ENCODE results near the gene SFT2D3.

SFT2D3 gene

DNA sequence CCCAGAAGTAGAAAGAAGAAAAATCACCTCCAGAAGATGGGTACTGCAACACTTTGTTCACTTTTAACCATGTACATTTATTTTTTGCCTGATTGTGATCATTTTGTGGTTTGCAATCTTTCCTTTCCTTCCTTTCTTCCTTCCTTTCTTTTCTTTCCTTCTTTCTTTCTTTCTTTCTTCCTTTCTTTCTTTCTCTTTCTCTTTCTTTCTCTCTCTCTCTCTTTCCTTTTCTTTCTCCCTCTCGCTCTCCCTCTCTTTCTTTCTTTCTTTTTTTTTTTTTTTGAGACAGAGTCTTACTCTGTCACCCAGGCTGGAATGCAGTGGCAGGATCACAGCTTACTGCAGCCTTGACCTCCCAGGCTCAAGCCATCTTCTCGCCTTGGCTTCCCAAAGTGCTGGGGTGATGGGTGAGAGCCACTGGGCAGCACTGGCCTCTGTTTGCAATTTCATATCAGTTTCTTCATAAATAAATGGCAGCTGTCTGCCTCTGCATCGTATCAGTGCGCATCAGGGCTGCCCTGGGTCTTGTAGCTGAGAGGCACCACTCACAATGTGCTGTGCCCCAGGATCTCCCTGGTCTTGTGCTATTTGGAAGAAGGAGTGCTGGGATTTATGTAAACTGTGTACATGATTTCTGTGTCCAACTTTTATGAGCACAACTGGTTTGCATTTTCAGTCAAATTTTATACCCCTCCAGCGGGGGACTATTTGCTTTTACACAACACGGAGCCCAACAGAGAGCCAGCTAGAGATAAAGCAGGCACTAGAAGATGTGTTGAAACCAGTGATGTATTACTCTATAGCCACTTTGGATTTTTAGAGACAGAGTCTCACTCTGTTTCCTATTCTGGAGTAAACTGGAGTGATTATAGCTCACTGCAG, 19.1 kb upstream of the SFT2D3 start:
- DNase-seq (ENCODE audit: low read depth), result no peak

DNA sequence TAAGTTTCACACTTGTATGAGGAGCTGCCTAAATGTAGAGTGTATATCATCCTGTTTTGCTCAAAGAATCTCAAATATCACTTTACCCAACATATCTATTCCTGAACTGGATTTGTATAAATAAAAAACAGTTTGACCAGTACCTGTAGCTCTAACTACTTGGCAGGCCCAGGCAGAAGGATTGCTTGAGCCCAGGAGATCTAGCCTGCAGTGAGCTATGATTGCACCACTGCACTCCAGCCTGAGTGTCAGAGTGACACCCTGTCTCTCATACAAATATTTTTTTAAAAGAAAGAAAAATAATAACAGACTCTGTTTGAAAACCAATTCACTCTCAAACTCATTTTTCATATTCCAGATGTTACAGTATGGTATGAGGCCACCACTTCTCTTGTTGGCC, 18.2 kb upstream of the SFT2D3 start:
- DNase-seq (ENCODE audit: low read depth), result no peak

DNA sequence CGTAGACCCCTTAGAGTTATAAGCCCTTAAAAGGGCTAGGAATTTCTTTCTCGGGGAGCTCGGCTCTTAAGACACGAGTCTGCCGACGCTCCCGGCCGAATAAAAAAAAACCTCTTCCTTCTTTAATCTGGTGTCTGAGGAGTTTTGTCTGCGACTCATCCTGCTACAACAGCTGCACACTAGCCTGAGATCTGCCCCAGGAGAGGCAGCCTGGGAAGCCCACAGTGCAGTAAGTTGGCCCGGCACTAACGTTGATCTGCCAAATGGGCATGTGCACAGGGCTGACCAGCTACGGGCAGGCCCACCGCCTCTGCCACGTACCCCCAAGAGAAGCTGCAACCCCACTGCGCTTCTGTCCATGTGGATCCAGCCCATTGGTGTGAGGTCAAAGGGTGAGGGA, 17.5 kb upstream of the SFT2D3 start:
- DNase-seq (ENCODE audit: low read depth), result no peak

DNA sequence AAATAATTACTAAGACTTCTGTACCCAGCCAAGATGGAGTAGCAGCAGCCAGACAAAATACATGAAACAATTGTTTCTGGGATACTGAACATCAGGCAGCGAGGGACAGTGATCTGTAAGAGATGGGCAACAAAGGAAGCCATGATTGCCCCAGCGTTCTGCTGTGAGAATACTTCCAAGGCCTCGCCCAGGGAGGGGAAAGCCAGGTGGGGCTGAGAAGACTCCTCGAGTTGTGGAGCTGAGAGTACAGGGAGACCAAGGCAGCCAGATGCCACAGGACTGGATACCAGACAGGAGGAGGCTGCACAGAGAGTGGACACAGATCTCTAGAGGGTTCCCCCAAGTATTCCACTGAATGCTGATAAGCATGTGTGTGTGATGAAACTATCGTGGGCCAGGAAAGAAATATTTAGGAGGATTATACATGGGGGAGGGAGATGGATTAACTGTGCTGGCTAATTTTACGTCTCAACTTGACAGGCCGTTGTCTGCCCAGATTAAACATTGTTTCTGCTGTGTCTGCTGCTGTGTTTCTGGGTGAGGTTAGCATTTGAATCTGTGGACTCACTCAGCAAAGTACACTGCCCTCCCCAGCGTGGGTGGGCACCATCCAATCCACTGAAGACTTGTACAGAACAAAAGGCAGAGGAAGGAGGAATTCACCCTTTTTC, 15.8 kb upstream of the SFT2D3 start:
- DNase-seq (ENCODE audit: low read depth), result no peak

DNA sequence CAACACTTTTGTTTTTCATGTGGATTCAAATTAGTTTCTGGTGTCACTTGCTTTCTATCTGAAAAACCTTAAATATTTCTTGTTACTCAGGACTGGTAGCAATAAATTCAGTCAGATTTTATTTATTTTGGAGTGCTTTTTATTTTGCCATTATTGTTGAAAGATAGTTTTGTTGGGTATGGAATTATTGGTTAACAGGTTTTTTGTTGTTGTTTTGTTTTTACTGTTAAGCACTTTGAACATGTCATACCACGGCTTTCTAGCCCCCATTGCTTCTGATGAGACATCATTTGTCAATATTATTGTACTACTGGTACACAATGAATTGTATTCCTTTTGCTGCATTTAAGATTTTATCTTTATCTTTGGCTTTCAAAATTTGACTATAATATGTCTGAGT, 12.9 kb upstream of the SFT2D3 start:
- no peak for DNase-seq (ENCODE audit: low read depth)

DNA sequence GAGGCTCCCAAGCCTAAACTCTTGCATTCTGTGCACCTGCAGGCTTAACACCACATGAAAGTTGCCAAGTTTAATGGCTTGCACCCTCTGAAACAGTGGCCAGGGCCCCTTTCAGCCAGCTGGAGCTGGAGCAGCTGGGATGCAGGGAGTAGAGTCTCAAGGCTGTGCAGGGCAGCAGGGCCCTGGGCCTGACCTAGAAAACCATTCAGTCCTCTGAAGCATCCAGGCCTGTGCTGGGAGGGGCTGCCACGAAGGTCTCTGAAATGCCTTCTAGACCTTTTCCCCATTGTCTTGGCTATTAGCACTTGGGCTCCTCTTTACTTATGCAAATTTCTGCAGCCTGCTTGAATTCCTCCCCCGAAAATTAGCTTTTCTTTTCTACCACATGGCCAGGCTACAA, 10.6 kb upstream of the SFT2D3 start:
- no peak for DNase-seq (ENCODE audit: low read depth)

DNA sequence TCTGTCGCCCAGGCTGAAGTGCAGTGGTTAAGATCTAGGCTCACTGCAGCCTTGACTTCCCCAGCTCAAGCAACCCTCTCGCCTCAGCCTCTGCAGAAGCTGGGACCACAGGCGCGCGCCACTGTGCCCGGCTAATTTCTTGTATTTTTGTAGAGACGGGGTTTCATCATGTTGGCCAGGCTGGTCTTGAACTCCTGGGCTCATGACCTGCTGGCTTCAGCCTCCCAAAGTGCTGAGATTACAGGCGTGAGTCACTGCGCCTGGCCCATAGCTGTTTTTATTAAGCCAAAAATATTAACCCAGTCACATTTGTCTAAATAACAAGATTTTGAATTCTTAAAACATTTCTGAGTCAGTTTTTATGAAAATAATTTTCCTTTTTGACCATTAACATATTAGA, 6.3 kb upstream of the SFT2D3 start:
- DNase-seq (ENCODE audit: low read depth), result no peak

DNA sequence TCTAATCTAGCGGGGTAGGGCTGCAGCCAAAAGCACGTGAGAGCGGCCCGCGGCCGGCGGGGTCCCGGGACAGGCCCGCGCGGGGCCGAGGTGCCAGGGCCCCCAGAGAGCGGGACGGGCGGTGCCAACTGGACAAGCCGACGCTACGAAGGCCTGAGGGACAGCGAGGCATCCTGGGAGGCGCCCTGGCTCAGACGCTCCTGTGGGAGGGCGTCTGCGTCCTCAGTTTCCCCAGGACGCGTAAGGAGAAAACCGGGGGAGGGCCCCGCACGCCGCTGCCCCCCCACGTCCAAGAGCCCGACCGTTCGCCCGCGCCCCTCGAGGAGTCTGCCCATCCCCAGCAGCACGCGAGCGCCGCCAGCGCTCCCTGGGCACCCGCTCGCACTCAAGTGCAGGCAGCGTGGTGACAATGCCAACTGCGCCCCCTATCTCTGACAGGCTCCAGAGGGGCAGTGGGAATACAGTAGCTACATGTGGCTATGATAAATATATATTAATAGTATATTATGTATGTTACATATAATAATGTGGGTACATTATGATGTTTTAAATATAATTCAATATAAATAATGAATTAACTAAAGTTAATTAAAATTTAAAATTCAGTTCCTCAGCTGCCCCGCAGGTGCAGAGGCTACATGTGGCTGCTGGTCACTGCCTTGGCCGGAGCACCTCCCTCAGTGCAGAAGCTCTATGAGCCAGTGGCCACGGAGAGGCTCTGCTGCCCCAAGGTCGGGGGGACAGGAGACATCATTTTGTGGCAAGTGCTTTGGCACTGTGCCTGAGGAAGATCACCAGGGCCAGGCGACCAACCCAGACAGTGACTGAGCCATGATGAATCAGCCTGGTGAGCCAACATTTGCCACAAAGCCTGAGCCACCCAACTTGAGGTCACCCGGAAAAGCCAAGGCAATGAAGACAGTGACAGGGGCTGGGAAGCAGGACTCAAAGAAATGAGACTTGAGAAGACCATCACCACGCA, 5.5 kb upstream of the SFT2D3 start:
- no peak for DNase-seq (ENCODE audit: low read depth)

DNA sequence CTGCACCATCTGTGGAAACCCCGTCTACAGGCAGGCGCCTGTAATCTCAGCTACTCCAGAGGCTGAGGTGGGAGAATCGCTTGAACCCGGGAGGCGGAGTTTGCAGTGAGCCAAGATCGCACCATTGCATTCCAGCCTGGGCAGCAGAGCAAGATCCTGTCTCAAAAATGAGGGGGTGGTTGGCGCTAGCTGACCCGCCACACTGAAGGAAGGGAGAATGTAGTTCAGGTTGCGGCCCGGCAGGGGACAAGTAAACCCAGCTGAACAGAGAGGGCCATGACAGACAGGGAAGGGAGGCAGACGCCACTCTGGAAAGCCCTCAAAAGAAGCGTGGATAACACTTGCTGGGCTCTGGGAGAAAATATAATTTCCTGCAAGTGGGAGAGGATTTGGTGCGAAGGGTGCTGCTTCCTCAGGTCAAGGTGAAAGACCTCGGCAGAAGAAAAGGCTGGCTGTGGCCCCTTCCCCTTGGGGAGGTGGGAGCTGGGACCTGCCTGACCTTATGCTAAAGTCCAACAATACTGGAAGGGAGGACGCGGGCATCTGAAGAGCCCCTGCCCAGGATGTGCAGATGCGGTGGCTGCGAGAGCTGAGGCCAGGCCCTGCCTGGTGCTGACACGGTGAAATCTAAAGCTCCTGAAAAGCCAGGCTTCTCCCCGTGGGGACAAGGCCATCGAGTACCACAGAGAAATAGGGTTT, 3.7 kb upstream of the SFT2D3 start:
- no peak for DNase-seq (ENCODE audit: low read depth)

DNA sequence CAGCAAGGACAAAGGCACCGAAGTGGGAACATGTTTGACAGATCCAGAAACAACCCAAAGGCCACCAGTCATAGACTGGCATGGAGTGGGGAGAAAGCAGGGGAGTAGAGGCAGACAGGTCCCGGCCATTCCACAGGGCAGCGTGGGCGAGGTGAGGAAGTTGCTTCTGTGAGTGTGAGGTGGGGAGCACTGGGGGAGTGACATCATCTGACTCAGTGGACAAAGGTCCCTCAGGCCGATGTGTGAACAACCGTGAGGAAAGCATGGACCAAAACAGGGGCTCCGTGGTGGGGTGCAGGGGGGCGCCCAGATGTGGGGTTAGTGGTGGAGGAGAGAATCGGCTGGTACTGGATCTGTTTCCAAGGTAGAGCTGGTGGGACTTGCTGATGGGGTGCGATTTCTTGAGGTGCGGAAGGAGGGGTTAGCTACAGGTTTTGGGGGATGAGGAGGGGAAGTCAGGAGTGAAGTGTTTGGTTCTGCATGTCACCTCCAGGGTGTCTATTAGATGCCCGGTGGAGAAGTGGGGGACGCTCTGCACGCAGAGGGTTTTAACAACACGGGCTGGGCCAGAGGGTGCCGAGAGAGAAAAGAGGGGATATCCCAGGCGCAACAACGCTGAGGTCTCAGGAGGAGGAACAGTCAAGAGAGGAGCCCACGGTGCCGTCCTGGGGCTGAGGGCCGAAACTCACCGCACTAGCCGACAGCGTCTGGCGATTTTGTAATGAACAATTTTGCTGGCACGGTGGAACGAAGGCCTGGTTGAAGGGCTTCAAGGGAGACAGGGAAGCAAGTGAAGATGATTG, 2.5 kb upstream of the SFT2D3 start:
- no peak for DNase-seq (ENCODE audit: low read depth)

DNA sequence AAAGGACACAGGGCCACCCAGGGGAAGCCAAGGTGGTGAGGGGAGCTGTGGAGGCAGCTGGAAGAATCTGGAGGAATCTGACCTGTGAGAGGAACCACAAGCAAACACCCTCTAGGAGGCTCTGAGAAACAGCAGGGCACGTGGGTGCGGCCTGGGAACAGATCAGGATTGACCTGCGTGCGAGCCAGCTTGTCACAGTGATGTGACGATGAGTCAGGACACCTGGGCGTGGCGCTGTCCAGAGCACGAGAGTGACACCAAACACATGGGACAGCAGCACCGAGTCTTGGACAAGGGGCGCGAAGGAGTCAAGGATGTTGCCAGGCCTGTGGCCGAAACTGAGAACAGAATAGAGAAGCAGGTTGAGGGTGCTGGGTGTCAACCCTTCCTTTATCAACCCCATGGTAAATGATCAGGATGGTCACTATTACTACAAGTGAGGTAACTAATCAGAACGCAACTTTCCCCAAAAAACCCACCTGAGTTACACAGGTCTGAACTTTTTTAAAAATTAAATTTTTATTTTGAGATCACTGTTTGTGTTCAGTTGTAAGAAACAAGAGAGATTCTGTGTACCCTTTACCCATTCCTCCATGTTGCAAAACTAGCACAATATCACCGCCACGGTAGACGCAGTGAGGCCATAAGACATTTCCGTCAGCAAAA, 637 bp upstream of the SFT2D3 start:
- DNase-seq (ENCODE audit: low read depth), result no peak

DNA sequence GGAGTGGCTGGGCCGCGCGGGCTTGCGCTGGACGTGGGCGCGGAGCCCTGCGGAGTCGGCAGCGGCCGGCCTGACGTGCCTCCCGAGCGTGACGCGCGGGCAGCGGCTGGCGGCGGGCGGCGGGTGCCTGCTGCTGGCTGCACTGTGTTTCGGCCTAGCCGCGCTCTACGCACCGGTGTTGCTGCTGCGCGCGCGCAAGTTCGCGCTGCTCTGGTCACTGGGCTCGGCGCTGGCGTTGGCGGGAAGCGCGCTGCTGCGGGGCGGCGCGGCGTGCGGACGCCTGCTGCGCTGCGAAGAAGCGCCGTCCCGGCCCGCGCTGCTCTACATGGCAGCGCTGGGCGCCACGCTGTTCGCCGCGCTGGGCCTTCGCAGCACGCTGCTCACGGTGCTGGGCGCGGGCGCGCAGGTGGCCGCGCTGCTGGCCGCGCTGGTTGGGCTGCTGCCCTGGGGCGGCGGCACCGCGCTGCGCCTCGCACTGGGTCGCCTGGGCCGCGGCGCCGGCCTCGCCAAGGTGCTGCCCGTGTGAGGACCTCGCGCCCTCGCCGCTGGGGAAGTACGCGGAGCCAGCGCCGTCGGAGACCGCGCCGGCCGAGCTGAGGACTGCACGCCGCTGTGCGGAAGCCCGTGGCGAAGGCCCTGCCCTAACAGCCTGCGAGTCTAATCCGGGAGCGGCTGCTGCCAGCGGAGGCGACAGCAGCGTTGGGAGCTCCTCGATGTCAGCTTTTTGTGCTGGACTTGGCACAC, 526 bp downstream of the SFT2D3 start:
- DNase-seq (ENCODE audit: low read depth), result peak; percentile 74

DNA sequence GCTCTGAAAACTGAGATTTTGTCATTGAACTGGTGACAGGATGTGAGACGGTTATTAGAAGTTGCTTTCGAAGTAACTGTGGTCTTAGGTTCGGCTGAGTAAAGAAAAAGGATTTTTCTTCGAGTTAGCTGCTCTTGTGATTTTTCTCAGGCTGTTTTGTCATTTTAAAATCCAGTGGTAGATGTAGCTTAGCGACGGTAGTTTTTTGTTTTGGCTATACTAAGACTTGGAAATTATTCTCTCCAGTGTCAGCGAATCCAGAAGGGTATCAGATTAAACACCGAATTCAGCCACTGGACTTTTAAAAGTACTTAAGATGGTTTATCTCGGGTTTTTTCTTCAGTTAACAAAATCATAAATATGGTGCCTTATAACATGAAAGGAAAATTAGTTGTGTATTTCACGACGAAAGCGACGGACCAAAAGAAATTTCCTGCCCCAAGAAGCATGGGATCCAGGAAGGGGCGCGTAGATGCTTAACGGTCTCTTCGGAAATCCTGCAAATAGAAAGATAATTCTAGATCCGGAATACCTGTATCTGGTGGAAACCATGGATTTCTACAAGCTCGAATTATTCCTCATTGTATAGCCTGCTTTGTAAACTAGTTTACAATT, 1.2 kb downstream of the SFT2D3 start:
- DNase-seq (ENCODE audit: low read depth), result no peak

DNA sequence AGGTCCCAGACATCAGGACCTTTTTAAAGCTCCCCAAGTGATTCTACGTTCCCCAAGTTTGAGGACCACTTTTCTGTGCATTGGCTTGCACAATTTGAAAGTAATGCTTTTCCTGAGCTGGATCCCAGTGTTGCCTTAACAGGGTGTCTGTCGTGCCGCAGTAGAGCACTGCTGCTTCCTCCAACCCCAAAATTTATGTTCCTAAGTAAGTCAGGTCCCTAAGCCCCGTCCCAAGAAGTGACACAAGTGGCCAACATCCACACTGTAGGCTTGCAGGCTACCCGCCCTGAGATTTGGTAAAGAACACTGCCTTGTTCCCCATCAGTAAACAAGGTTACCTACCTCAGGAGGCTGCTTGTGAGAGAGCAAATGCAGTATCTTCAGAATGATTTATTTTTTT, 2.0 kb downstream of the SFT2D3 start:
- no peak for DNase-seq (ENCODE audit: low read depth)

DNA sequence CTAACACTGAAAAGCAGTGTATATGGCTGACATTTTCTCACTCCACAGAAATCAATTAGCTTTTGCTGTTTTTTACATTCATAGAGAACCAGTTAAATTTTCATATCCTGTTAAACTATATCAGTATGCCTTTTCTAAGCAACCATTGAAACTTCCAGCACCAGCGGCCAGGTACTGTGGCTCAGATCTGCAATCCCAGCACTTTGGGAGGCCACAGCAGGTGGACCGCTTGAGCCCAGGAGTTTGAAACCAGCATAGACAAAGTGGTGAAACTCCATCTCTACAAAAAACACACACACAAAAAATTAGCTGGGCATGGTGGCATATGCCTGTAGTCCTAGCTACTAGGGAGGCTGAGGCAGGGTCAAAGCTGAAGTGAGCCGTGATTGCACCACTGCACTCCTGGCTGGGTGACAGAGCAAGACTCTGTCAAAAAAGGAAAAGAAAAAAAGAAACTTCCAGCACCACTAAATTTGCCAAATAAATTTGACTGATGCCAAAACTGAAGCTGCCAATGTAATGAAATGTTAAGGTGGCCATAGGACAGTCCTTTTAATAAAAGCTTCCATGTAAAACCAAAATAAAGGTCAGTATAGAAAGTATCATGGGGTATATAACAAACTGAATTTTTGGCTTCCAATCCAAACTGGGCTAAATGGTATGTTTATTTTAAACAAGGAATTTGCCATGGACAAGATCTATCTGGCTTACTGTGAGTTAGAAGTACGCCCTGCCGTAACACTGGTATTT, 3.5 kb downstream of the SFT2D3 start:
- no peak for DNase-seq (ENCODE audit: low read depth)

DNA sequence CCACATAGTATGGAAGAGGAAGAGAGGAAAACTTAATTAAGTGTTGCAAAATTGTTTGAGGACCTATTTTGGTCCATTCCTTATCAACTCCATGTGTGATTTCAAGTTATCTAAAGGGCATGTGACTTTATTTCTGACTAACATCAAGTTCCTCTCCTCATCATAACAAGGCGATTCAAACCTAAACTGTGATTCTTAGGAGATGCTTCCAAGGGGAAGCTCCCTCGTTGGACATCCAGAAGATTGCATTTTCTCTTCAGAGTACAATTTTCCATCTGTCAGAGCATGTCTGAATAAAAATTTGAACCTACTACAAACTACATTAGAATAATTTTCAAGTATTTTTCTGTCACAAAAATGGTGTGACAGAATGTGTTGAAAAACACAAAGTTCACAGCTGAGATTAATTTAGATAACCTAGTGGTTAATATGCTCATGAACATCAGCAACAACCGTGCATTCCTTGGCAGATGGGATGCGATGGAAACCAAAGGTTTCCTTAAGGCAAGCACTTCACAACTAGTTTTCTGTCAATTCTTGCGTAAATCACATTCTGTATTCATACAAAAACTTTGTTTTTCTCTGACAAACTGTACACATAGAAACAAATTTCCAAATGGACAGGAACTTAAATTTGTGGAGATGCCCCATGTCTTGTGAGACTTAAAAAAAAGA, 4.2 kb downstream of the SFT2D3 start:
- no peak for DNase-seq (ENCODE audit: low read depth)

DNA sequence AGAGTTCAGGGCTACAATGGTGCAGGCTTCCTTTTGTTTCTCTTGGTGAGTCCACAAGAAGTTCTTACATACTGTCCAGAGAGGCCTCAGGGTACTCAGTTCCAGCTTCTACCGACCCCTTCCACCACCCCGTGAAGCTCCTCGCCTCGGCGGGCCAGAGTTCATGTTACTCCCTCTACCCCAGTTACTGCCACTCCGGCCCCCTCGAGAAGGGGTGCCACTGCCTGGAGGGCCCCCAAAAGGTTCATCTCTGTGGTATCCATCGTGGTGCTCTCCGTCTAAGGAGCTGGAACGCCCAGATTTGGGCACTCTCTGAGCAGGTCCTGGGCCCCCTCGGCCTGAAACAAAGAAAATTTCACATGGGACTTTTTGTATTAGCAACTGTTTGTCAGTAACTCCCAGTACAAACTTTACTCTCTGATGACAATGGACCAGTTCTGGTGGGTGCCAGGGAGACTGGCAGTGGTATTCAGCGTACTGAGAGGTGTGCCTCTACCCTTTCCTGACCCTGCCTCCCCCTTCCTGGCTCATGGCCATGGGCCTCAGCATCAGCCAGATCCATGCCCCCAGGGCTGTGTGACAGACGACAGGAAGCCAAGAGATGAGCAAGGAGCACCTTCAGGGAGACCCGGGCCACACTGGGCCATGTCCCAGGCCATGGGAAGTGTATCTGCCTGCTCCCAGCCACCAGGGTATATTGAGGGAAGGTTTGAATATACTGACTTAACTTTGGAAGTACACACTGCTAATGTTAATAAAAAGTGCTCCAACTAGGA, 5.1 kb downstream of the SFT2D3 start:
- DNase-seq (ENCODE audit: low read depth), result no peak
